Measurements from ENCODE around the gene ATP2B3.

The ATP2B3 gene

DNA sequence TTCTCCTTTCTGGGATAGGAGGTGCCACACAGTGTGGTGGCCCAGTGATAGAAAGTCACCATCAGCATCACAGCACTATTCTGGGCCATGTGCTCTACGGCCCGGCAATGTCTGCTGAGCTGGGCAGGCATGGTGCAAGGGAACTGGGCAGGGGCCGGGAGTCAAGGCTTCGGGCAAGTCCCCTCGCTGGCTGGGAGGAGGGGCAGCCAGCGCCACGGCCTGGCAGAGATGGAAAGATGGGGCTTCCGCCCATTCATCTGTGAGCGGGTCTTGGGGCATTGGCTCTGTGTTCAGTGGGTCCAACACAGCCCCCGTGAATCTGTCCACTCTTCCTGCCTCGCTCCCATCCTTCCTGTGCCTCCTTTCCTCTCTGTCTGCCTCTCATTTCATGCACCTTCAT, 7.1 kb upstream of the ATP2B3 start:
- DNase-seq (ENCODE audit: low read depth): no peak

- no peak for DNase-seq (ENCODE audit: low read depth)
Observed at GRCh38 chrX:153511784-153512500, 5.5 kb upstream of the ATP2B3 start.

DNA sequence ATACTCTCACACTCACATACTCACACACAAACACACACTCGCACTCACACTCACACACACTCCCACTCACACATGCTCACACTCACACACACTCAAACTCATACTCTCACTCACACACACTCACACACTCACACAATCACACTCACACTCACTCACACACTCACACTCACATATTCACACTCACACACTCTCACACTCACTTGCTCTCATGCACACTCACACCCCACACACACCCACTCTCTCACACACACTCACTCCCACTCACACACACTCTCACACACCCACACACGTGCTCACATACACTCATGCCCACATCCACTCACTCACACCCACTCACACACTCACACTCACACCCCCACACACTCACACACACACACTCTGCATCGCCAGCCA, 4.9 kb upstream of the ATP2B3 start:
- no peak for DNase-seq (ENCODE audit: low read depth)

DNA sequence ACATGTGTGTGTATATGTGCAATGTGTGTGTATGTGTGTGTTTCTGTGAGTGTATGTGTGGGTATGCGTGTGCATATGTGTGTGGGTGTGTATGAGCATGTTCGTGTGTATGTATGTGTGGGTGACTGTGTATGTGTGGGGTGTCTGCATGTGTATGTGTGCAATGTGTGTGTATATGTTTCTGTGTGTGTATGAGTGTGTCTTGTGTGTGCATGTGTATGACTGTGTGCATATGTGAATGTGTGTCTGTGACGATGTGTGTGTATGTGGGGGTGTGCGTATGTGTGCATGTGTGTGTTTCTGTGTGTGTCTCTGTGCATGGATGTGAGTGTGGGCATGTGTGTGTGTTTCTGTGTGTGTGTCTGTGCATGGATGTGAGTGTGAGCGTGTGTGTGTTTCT, 4.2 kb upstream of the ATP2B3 start:
- no peak for DNase-seq (ENCODE audit: low read depth)

- DNase-seq (ENCODE audit: low read depth): no peak
Observed at GRCh38 chrX:153514259-153514658, 3.2 kb upstream of the ATP2B3 start.

GRCh38 chrX:153515435-153515834, 2.0 kb upstream of the ATP2B3 start:
- no peak for DNase-seq (ENCODE audit: low read depth)

DNA sequence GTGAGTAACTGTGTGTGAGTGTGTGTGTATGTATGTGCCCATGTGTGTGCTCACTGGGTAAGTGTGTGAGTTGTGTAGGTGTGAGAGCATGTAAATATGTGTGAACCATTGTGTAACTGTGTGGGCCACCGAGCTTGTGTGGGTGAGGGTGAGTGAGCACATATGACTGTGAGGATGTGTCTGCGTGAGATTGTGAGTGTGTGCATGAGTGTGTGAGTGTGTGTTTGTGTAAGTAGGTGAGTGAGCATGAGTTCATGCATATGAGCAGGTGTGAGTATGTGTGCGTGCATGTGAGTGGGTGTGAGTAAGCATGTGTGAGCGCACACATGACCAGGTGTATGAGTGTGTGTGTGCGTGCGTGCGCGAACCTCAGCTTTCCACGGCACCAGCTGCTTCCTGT, 1.4 kb upstream of the ATP2B3 start:
- DNase-seq (ENCODE audit: low read depth): no peak

DNA sequence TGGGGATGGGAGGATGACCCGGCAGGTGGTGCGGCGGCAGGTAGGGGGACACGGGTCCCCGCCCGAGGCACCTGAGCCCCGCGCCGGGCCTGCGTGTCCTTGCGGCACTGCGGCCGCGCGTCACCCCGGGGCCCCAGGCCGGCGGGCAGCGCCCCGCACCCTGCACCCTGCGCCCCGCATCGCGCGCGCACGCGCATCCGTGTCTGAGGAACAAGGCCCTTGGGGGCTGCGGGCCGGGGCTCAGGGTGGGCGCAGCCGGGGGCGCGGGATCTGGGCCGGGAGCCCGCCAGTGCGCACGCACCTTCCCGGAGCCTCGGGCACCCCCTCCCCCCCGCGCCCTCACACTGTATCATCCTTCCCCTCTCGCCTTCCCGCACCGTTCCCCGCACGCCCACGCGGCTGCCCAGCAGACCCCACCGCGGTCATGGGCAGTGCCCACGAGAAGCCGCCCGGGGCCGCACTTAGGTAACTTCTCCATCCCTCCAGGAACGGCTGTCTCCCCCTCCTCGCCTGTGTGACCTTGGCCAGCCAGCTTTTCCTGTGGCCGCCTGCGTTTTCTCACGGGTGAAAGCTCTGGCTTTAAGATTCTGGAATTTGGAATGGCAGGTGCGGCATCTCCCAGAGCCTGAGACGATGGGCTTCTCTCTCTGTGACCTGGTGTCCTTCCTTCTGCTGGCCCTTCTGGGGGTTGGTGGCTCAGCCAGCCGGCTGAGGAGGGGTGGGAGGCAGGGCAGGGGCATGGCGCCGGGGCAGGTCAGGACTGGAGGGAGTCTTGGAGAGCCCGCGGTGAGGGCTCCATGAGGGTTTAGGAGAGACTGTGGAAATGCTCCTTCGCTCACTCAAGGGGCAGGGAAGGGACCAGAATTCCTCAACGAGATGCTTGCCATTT, 748 bp downstream of the ATP2B3 start:
- DNase-seq (ENCODE audit: low read depth): no peak

DNA sequence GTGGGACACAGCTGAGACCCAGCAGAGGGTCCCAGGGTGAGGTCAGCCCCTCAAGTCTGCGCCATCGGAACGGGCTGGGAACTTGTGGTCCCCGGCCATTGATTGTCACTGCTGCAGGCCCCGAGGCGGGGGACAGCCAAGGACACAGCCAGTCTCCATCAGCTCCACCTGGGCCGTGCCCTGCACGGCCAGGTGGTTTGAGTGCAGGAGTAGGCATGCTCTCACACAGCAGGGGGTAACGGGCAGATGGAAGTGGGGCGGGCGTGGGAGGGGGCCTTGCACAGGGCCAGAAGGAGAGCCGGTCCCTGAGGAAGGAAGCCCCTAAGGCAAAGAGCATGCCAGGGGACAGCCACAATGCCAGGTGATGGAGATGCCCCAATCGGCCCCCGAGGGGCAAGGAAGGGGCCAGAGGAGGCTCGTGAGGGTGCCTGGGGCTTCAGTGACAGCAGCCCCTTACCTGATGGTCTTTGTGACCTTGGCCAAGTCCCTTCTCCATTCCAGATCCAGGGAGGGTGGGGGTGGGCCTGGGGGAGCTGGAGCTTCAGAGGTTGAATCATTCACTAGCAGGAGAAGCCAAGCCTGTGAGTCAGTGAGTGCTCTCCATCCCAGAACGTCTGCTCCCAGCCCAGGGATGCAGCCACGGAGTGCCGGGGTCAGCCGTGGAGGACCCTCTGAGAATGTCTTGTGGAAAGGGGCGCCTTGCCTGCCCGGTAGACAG, 2.3 kb downstream of the ATP2B3 start:
- peak; percentile 39 for DNase-seq (ENCODE audit: low read depth)

DNA sequence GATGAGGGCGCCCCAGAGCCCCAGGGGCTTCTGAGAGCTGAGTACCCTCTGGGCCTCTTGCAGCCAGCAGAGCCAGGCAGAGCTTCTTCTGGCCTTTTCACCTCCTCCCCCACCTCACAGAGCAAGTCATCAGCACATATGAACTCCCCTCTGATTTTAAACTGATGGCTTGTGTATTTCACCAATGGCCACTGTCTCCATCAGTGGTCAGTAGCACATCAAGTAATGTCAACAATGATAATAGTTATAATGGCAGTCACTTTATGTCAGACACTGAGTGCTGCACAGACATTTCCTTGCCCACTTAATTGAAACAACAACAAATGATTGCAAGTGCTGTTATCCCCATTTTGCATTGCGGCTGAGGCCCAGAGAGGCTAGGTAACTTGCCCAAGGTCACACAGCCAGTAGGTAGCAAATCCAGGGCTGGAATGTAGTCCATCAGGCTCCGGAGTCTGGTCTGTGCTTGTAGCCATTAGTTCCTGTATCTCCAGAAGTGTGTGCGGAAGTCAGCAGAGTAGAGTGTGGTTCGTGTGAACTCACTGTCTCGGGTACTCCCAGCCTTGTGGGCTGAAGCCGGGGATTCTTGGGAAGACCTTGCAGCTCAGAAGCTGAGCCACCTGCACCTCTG, 3.0 kb downstream of the ATP2B3 start:
- DNase-seq (ENCODE audit: low read depth): no peak

DNA sequence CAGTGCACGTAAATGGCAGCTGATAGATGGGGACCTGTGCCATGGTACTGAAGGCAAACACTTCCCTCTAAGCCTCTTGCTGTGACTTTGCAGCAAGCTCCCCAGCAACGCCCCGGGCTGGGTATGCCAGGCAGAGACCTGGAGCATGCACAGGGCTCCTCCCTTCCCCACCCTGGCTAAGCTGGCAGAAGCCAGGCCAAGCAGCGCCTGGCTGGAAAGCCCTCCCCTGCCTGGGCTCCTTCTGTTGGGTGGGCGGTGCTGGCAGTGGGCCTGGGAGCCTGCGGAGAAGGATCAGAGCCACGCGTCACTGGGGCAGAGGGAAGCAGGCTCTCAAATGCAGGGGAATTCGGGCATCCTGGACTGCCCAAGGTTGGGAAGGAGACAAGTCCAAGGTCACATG, 3.6 kb downstream of the ATP2B3 start:
- peak; percentile 6 for DNase-seq (ENCODE audit: low read depth)

GRCh38 chrX:153522259-153522658, 4.8 kb downstream of the ATP2B3 start:
- DNase-seq (ENCODE audit: low read depth): no peak

- DNase-seq (ENCODE audit: low read depth): no peak
Observed at GRCh38 chrX:153523269-153523668, 5.8 kb downstream of the ATP2B3 start.

DNA sequence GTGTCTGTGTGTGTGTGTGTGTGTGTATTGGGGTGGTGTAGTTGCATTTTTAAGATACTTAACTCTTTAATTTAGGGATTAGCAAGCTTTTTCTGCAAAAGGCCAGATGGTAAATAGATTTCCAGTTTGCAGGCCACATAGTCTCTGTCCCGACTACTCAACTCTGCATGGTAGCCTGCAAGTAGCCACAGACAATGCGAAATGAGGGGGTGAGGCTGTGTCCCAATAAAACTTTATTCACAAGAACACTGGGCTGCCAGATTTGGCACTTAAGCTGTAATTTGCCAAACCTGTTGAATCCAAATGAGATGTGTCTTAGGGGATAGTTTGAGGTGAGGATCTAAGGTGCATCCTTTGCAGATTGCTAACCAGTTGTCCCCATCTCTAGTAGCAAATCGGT, 6.8 kb downstream of the ATP2B3 start:
- no peak for DNase-seq (ENCODE audit: low read depth)

DNA sequence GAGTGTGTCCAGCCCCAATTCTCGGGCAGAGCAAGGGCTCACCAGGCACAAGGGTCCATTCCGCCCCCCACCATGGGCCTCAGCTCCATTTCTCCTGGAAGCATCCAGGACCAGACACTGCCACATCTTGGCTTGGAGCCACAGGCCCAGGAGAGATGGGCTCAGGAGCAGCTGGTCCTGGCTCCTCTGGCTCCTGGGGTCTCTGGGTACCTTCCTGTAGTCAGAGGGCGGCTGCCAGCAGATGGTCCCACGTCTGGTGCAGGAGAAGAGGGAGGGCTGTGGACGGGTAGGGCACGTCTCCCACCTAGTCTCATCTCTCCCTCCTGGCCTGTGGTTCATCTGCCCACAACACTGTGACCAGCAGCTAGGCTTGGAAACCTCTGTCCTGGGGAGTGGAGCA, 8.0 kb downstream of the ATP2B3 start:
- no peak for DNase-seq (ENCODE audit: low read depth)

GRCh38 chrX:153526042-153526441, 8.6 kb downstream of the ATP2B3 start:
- no peak for DNase-seq (ENCODE audit: low read depth)

DNA sequence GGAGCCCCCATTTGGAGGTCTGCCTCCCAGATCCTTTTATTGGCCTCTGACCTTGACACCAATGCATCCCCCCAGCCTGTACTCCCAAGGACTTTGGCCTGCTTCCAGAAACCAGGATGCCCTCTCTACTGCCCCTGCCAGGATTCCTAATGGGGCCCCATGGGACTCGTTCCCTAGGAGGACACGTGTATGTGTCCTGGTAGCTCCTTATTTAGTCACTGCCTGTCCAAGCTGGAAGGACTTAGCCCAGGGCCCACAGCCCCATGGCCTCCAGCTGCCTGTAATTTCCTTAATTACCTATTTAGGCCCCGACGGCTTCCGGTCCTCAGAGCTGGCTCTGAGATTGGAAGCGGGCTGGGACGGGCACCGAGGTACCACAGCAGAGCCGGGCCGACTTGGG, 9.4 kb downstream of the ATP2B3 start:
- DNase-seq (ENCODE audit: low read depth): no peak

DNA sequence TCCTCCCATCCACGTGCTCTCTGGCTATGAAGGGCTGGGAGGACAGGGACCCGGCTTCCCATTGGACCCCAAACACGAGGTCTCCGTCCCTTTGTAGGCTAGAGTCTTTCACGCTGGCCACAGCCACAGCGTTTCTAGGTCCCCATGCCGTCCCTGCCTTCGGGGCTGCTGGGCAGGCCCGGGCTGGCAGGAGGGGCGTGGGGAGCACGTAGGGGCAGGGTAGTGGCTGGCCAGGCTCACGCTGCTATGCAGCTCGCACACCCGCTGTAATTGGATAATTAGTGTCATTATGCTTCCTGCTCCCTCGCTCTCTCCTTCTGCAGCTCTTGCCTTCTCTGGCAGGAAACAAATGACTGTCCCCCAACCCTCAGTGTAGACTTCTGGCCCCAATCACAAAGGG, 9.8 kb downstream of the ATP2B3 start:
- no peak for DNase-seq (ENCODE audit: low read depth)

GRCh38 chrX:153530411-153531129, 13.1 kb downstream of the ATP2B3 start:
- DNase-seq (ENCODE audit: low read depth): no peak

- DNase-seq (ENCODE audit: low read depth): peak; percentile 5
Observed at GRCh38 chrX:153533091-153533490, 15.6 kb downstream of the ATP2B3 start.

- DNase-seq (ENCODE audit: low read depth): no peak
Observed at GRCh38 chrX:153537080-153537479, 19.6 kb downstream of the ATP2B3 start.

Data from iris pigment epithelial cell (primary cell).